Measurements from ENCODE around the gene RIPOR2.

The RIPOR2 gene

GRCh38 chr6:24827162-24827561, 108.6 kb downstream of the RIPOR2 start:
- TF ChIP-seq POLR2A (IDR thresholded peaks at IDR 0.05; ENCODE audit: extremely low read depth, insufficient read length) (no peak), MYC (IDR thresholded peaks at IDR 0.05; ENCODE audit: low read depth, low read length) (no peak)
- TF ChIP-seq, protein P1, sequence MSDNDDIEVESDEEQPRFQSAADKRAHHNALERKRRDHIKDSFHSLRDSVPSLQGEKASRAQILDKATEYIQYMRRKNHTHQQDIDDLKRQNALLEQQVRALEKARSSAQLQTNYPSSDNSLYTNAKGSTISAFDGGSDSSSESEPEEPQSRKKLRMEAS (IDR thresholded peaks at IDR 0.05; ENCODE audit: low read depth, low read length), result no peak
- no peak overlapping the region for H3K4me3 ChIP-seq (ENCODE audit: low read depth, low read length)
- DNase-seq (ENCODE audit: low read depth), result no peak

DNA sequence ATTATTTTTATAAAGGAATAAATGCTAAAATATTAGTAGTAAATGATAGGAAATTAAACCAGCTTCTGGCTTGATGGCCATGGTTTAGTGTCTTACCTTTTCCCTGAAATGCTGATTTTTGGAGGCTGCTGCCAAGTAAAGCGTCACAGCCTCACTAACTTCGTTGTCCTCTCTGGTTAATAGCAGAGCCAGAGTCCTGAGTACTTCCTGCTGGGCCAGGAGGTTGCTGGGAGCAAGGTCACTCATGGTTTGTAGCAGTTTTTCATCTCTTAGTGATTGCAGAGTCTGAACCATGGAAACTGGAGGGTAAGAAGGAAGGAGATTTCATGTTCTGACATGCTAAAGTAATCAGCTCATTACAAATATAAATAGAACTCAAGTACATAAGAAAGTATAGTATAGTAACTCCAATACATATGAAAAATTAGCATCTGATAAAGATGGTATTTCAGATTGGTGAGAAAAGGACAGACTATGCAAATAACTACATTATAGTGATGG, 110.6 kb downstream of the RIPOR2 start:
- TF ChIP-seq MYC (IDR thresholded peaks at IDR 0.05; ENCODE audit: low read depth, low read length), result no peak
- TF ChIP-seq, protein P1 (IDR thresholded peaks at IDR 0.05; ENCODE audit: low read depth, low read length), result no peak
- TF ChIP-seq, protein P2, sequence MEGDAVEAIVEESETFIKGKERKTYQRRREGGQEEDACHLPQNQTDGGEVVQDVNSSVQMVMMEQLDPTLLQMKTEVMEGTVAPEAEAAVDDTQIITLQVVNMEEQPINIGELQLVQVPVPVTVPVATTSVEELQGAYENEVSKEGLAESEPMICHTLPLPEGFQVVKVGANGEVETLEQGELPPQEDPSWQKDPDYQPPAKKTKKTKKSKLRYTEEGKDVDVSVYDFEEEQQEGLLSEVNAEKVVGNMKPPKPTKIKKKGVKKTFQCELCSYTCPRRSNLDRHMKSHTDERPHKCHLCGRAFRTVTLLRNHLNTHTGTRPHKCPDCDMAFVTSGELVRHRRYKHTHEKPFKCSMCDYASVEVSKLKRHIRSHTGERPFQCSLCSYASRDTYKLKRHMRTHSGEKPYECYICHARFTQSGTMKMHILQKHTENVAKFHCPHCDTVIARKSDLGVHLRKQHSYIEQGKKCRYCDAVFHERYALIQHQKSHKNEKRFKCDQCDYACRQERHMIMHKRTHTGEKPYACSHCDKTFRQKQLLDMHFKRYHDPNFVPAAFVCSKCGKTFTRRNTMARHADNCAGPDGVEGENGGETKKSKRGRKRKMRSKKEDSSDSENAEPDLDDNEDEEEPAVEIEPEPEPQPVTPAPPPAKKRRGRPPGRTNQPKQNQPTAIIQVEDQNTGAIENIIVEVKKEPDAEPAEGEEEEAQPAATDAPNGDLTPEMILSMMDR (IDR thresholded peaks at IDR 0.05; ENCODE audit: low read depth, low read length), result no peak
- TF ChIP-seq POLR2A (IDR thresholded peaks at IDR 0.05; ENCODE audit: extremely low read depth, insufficient read length), result no peak
- no peak overlapping the region for H3K4me3 ChIP-seq (ENCODE audit: low read depth, low read length)
- no peak for DNase-seq (ENCODE audit: low read depth)

DNA sequence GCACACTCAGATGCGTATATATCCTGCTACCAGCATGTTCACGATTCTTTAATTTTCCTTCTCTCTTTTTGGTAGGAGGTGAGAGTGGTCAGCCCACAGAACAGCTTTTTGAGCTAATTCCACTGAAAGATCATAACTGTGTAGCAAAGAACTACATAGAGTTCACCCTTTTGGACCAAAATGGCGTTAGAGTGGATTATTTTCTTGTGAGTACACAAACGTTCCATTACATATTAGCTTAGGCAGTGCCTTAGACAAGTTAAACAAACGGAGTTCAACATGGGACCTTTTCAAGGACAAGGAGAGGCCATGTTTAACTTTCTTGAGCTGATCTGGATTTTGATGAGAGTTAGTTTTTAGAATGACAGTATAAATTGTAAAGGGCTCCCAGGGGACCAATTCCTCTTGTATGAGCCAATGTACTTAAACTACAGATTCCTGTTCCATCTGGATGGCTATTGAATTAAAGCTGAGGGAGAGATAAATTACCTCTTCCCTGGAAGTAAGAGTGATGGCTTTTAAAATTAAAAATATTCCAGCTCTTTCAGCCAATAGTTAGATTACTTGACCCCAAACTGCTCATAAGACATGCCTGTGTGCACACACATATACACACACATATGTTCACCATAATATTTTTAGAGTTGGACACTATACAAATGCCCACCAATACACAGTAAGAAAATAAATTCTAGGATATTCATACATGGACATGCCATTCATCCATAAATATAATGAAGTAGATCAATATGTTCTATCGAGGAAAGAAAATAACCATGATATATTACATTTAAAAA, 111.4 kb downstream of the RIPOR2 start:
- TF ChIP-seq MYC (IDR thresholded peaks at IDR 0.05; ENCODE audit: low read depth, low read length), result no peak
- DNase-seq (ENCODE audit: low read depth), result no peak
- no peak overlapping the region for H3K4me3 ChIP-seq (ENCODE audit: low read depth, low read length)

GRCh38 chr6:24823185-24823584, 112.6 kb downstream of the RIPOR2 start:
- no peak for DNase-seq (ENCODE audit: low read depth)
- TF ChIP-seq, protein P2 (IDR thresholded peaks at IDR 0.05; ENCODE audit: low read depth, low read length), result no peak
- TF ChIP-seq POLR2A (IDR thresholded peaks at IDR 0.05; ENCODE audit: extremely low read depth, insufficient read length) (no peak), MYC (IDR thresholded peaks at IDR 0.05; ENCODE audit: low read depth, low read length) (no peak)
- TF ChIP-seq, protein P1 (IDR thresholded peaks at IDR 0.05; ENCODE audit: low read depth, low read length), result no peak
- H3K4me3 ChIP-seq (ENCODE audit: low read depth, low read length), result no peak overlapping the region

- peak; percentile 11 for DNase-seq (ENCODE audit: low read depth)
- no peak overlapping the region for H3K4me3 ChIP-seq (ENCODE audit: low read depth, low read length)
- TF ChIP-seq, protein P2 (IDR thresholded peaks at IDR 0.05; ENCODE audit: low read depth, low read length), result no peak
- TF ChIP-seq POLR2A (IDR thresholded peaks at IDR 0.05; ENCODE audit: extremely low read depth, insufficient read length) (no peak), MYC (IDR thresholded peaks at IDR 0.05; ENCODE audit: low read depth, low read length) (no peak)
- TF ChIP-seq, protein P1 (IDR thresholded peaks at IDR 0.05; ENCODE audit: low read depth, low read length), result no peak
Observed at GRCh38 chr6:24822696-24823095, 113.1 kb downstream of the RIPOR2 start.

DNA sequence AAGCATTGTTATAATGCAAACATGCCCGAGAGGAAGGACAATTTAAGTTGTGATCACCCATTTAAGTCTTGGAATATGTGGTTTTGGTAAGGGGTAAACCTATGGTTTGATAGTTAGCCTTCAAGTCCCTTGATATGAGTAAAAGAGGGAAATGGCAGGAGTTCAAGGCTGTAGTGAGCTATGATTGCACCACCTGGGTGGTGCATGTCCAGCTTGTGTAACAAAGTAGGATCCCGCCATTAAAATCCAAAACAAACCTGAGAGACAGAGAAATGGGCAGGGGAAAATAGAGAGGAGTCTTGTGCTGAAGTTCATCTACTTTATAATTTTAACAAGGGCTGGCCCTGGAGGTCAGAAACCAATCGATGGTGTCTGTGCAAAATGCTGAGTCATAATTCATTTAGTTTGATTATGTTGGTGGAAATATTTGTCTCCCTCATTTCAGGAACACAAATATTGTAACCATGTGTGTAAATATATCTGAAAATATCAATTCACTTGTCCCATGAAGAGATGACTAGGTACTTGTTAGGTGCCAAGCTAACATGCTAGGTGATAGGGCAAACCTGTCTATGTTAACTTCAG, 113.8 kb downstream of the RIPOR2 start:
- no peak for DNase-seq (ENCODE audit: low read depth)
- TF ChIP-seq MYC (IDR thresholded peaks at IDR 0.05; ENCODE audit: low read depth, low read length) (no peak), POLR2A (IDR thresholded peaks at IDR 0.05; ENCODE audit: extremely low read depth, insufficient read length) (no peak)
- TF ChIP-seq, protein P2 (IDR thresholded peaks at IDR 0.05; ENCODE audit: low read depth, low read length), result no peak
- TF ChIP-seq, protein P1 (IDR thresholded peaks at IDR 0.05; ENCODE audit: low read depth, low read length), result no peak
- no peak overlapping the region for H3K4me3 ChIP-seq (ENCODE audit: low read depth, low read length)
